H9 (cell line): Measurements from ENCODE around the gene ADAMTS17. TPM values are rescaled to one million over a fixed set of nuclear protein-coding genes. Genes with fewer than 3 reads are reported as not detected.

Source experiments
- DNase-seq: peaks from one replicate; pipeline ENCODE4 v3.0.0-alpha.2; 2017
- H2AFZ ChIP-seq: one replicate; pipeline ENCODE4 v1.6.1; 2013; ENCODE audit warnings: mild to moderate bottlenecking, low read length, control low read depth, moderate library complexity
- H2AK5ac ChIP-seq: 2 replicates; pipeline ENCODE4 v1.6.1; 2013; ENCODE audit warnings: low read length, control low read depth, mixed read lengths; ENCODE audit not compliant: insufficient read length
- H2BK120ac ChIP-seq: one replicate; pipeline ENCODE4 v1.6.1; 2013; ENCODE audit warnings: low read depth, mild to moderate bottlenecking, low read length, control low read depth, inconsistent platforms; ENCODE audit not compliant: poor library complexity, severe bottlenecking
- H2BK12ac ChIP-seq: 2 replicates; pipeline ENCODE4 v1.6.1; 2013; ENCODE audit warnings: low read length, control low read depth, mixed read lengths, low read depth; ENCODE audit not compliant: insufficient read length
- H2BK15ac ChIP-seq: 2 replicates; pipeline ENCODE4 v1.6.1; 2013; ENCODE audit warnings: low read depth, low read length, control low read depth
- H2BK20ac ChIP-seq: one replicate; pipeline ENCODE4 v1.6.1; 2013; ENCODE audit warnings: low read depth, mild to moderate bottlenecking, low read length, control low read depth, inconsistent platforms; ENCODE audit not compliant: poor library complexity, severe bottlenecking
- H2BK5ac ChIP-seq: 2 replicates; pipeline ENCODE4 v1.6.1; 2013; ENCODE audit warnings: low read length, control low read depth, mixed read lengths; ENCODE audit not compliant: insufficient read length
- H3K14ac ChIP-seq: 2 replicates; pipeline ENCODE4 v1.6.1; 2013; ENCODE audit warnings: low read length, control low read depth; ENCODE audit not compliant: insufficient read depth
- H3K18ac ChIP-seq: 2 replicates; pipeline ENCODE4 v1.6.1; 2013; ENCODE audit warnings: low read depth, mild to moderate bottlenecking, mixed read lengths, low read length, control low read depth; ENCODE audit not compliant: insufficient read length
- H3K23ac ChIP-seq: 2 replicates; pipeline ENCODE4 v1.6.1; 2013; ENCODE audit warnings: low read length, control low read depth, mixed read lengths, low read depth; ENCODE audit not compliant: insufficient read length
- H3K23me2 ChIP-seq: 2 replicates; pipeline ENCODE4 v1.6.1; 2013; ENCODE audit warnings: low read depth, mild to moderate bottlenecking, mixed read lengths, low read length, control low read depth; ENCODE audit not compliant: insufficient read length, poor library complexity, severe bottlenecking
- H3K27ac ChIP-seq: 2 replicates; pipeline ENCODE4 v1.5.1; 2013; ENCODE audit warnings: low read length, control low read depth, mixed read lengths, low read depth; ENCODE audit not compliant: insufficient read length
- H3K27me3 ChIP-seq: 2 replicates; pipeline ENCODE4 v1.6.1; 2013; ENCODE audit warnings: low read length, control low read depth, inconsistent platforms; ENCODE audit not compliant: insufficient read depth
- H3K4ac ChIP-seq: 2 replicates; pipeline ENCODE4 v1.6.1; 2013; ENCODE audit warnings: low read depth, mild to moderate bottlenecking, control low read depth, inconsistent platforms, low read length, moderate library complexity
- H3K4me1 ChIP-seq: 2 replicates; pipeline ENCODE4 v1.6.1; 2013; ENCODE audit warnings: low read length, control low read depth, inconsistent platforms; ENCODE audit not compliant: insufficient read depth
- H3K4me2 ChIP-seq: 2 replicates; pipeline ENCODE4 v1.6.1; 2013; ENCODE audit warnings: low read length, control low read depth, mixed read lengths; ENCODE audit not compliant: insufficient read length, insufficient read depth
- H3K56ac ChIP-seq: 2 replicates; pipeline ENCODE4 v1.6.1; 2013; ENCODE audit warnings: low read depth, mild to moderate bottlenecking, mixed read lengths, low read length, control low read depth; ENCODE audit not compliant: insufficient read length
- H3K79me1 ChIP-seq: 2 replicates; pipeline ENCODE4 v1.6.1; 2013; ENCODE audit warnings: low read depth, mild to moderate bottlenecking, moderate library complexity, low read length, control low read depth, inconsistent platforms; ENCODE audit not compliant: insufficient read depth, poor library complexity, severe bottlenecking
- H3K79me2 ChIP-seq: 2 replicates; pipeline ENCODE4 v1.6.1; 2013; ENCODE audit warnings: low read length, control low read depth, inconsistent platforms; ENCODE audit not compliant: insufficient read depth
- H3K9ac ChIP-seq: 2 replicates; pipeline ENCODE4 v1.6.1; 2013; ENCODE audit warnings: low read length, control low read depth, mixed read lengths; ENCODE audit not compliant: insufficient read length; ENCODE audit errors: extremely low read depth
- H3K9me3 ChIP-seq: one replicate; pipeline ENCODE4 v1.6.1; 2013; ENCODE audit warnings: low read depth, low read length, inconsistent platforms; ENCODE audit not compliant: control insufficient read depth
- H3T11ph ChIP-seq: one replicate; pipeline ENCODE4 v1.6.1; 2013; ENCODE audit warnings: mild to moderate bottlenecking, low read length, control low read depth, inconsistent platforms
- H4K20me1 ChIP-seq: one replicate; pipeline ENCODE4 v1.6.1; 2013; ENCODE audit not compliant: control insufficient read depth, insufficient read length, insufficient read depth
- H4K5ac ChIP-seq: 2 replicates; pipeline ENCODE4 v1.6.1; 2013; ENCODE audit warnings: low read depth, mild to moderate bottlenecking, mixed read lengths, low read length, control low read depth; ENCODE audit not compliant: insufficient read length
- H4K8ac ChIP-seq: replicated peaks from 2 replicates; pipeline ENCODE4 v1.6.1; 2013; ENCODE audit warnings: low read length, control low read depth, mixed read lengths, low read depth; ENCODE audit not compliant: insufficient read length
- H4K91ac ChIP-seq: 2 replicates; pipeline ENCODE4 v1.6.1; 2013; ENCODE audit warnings: low read depth, mild to moderate bottlenecking, moderate library complexity, mixed read lengths, low read length, control low read depth; ENCODE audit not compliant: insufficient read length
- H3K27ac Mint-ChIP-seq, 3 experiments: 2 replicates in 2 of 3; 3 replicates in 1 of 3; pipeline ENCODE4 v1.8.0; 2020 to 2021; ENCODE audit warnings: mixed read lengths in 3 of 3, mild to moderate bottlenecking in 1 of 3, moderate library complexity in 1 of 3
- H3K27me3 Mint-ChIP-seq: 2 replicates; pipeline ENCODE4 v1.8.0; 2021; ENCODE audit warnings: low read depth, mild to moderate bottlenecking, moderate library complexity, mixed read lengths
- H3K36me3 Mint-ChIP-seq, 3 experiments: 2 replicates in 2 of 3; 3 replicates in 1 of 3; pipeline ENCODE4 v1.8.0; 2020 to 2021; ENCODE audit warnings: low read depth in 3 of 3, mixed read lengths in 3 of 3; ENCODE audit not compliant: insufficient read depth in 1 of 3
- H3K4me1 Mint-ChIP-seq, 2 experiments: 2 replicates each; pipeline ENCODE4 v1.8.0; 2020; ENCODE audit warnings: mixed read lengths in 2 of 2
- H3K4me3 Mint-ChIP-seq, 2 experiments: 2 replicates in 1 of 2; 3 replicates in 1 of 2; pipeline ENCODE4 v1.8.0; 2020 to 2021; ENCODE audit warnings: mild to moderate bottlenecking in 2 of 2, mixed read lengths in 2 of 2, moderate library complexity in 1 of 2
- H3K9me3 Mint-ChIP-seq, 2 experiments: 2 replicates in 1 of 2; 3 replicates in 1 of 2; pipeline ENCODE4 v1.8.0; 2020; ENCODE audit warnings: mild to moderate bottlenecking in 2 of 2, mixed read lengths in 2 of 2, moderate library complexity in 1 of 2
- WGBS: extraction: QIAGEN DNeasy Blood & Tissue Kit; methylation state at CpG from one replicate; pipeline ENCODE4 v1.1.7; 2013; ENCODE audit warnings: missing lambda C conversion rate, low lambda C conversion rate, mixed read lengths; ENCODE audit not compliant: insufficient read length; ENCODE audit errors: extremely low coverage; 5-methylcytosine and 5-hydroxymethylcytosine counted together
- total RNA-seq: library from RNA; stranded (reverse); gene quantifications from 2 replicates; pipeline ENCODE4 v1.2.1, GENCODE V29; 2021
- TF ChIP-seq, protein P1 (sequence below): fragments of 200-600 bp; sonication (generic); conservative IDR thresholded peaks from 3 replicates; pipeline ENCODE4 v1.8.0; 2021; ENCODE audit warnings: antibody characterized with exemption, mild to moderate bottlenecking

Gene ADAMTS17
- total RNA-seq, 1 experiment from 2014 or later: 2.9 TPM

GRCh38 chr15:100007609-100008008 lies 334.2 kb downstream of the ADAMTS17 start:
- peaks cover 9% of the 10 kb centered on the region for H3K27me3 Mint-ChIP-seq
- WGBS: no CpG with 5 or more reads among the region's 10 CpGs
- no peak for DNase-seq

More at GRCh38 chr15:100007609-100008008, 334.2 kb downstream of the ADAMTS17 start:
- H3K4me1 Mint-ChIP-seq: peaks cover 4 to 6% of the 10 kb centered on the region in 2 experiments
- Histone ChIP-seq H2BK5ac (no peak overlapping the region), H3K56ac (no peak overlapping the region), H3K79me2 (no peaks in the 10 kb centered on the region), H3K4me2 (no peak overlapping the region), H3K18ac (no peak overlapping the region), H3K14ac (no peak overlapping the region), H4K5ac (no peak overlapping the region), H3K4me1 (no peaks in the 10 kb centered on the region), H3K27me3 (no peaks in the 10 kb centered on the region), H3T11ph (no peak overlapping the region), H2AFZ (no peak overlapping the region), H4K20me1 (no peaks in the 10 kb centered on the region), H2BK15ac (no peak overlapping the region), H4K91ac (no peak overlapping the region), H3K9me3 (no peaks in the 10 kb centered on the region), H2BK12ac (no peak overlapping the region), H3K27ac (no peak overlapping the region), H3K79me1 (no peaks in the 10 kb centered on the region), H3K4ac (no peak overlapping the region), H4K8ac (no peak overlapping the region), H2BK120ac (no peak overlapping the region), H3K23me2 (no peaks in the 10 kb centered on the region), H2AK5ac (no peak overlapping the region), H3K9ac (no peak overlapping the region), H2BK20ac (no peak overlapping the region), H3K23ac (no peak overlapping the region)
- no peak overlapping the region for H3K4me3 Mint-ChIP-seq
- TF ChIP-seq, protein P1, sequence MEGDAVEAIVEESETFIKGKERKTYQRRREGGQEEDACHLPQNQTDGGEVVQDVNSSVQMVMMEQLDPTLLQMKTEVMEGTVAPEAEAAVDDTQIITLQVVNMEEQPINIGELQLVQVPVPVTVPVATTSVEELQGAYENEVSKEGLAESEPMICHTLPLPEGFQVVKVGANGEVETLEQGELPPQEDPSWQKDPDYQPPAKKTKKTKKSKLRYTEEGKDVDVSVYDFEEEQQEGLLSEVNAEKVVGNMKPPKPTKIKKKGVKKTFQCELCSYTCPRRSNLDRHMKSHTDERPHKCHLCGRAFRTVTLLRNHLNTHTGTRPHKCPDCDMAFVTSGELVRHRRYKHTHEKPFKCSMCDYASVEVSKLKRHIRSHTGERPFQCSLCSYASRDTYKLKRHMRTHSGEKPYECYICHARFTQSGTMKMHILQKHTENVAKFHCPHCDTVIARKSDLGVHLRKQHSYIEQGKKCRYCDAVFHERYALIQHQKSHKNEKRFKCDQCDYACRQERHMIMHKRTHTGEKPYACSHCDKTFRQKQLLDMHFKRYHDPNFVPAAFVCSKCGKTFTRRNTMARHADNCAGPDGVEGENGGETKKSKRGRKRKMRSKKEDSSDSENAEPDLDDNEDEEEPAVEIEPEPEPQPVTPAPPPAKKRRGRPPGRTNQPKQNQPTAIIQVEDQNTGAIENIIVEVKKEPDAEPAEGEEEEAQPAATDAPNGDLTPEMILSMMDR: no peak
- no peaks in the 10 kb centered on the region for H3K36me3 Mint-ChIP-seq
- peak overlapping the region in 2 of 3 experiments; percentile 14 to 44; a peak in 1 of 7 replicates for H3K27ac Mint-ChIP-seq
- no peaks in the 10 kb centered on the region; a peak in 1 of 5 replicates for H3K9me3 Mint-ChIP-seq
